HepG2 (cell line): ENCODE results near the gene OR7D2. TPM values are rescaled to one million over a fixed set of nuclear protein-coding genes. Genes with fewer than 3 reads are reported as not detected.

Experiments
- ELF4 ChIP-seq: sonication (generic); formaldehyde crosslinking; IDR thresholded peaks from 2 replicates; pipeline ENCODE4 v1.5.0; 2020; ENCODE audit warnings: missing genetic modification reagents, mild to moderate bottlenecking, moderate library complexity, borderline replicate concordance
- HIVEP1 ChIP-seq: sonication (generic); formaldehyde crosslinking; IDR thresholded peaks from 2 replicates; pipeline ENCODE4 v1.4.0; 2020; ENCODE audit warnings: mild to moderate bottlenecking, missing genetic modification reagents
- MAZ ChIP-seq, 2 experiments: sonication (generic) in 1 of 2; formaldehyde crosslinking in 1 of 2; IDR thresholded peaks; 2 replicates each; pipeline versions ENCODE4 v1.5.0 to v1.6.1; 2012 to 2020; ENCODE audit warnings: low read depth in 2 of 2, mild to moderate bottlenecking in 2 of 2, borderline replicate concordance in 1 of 2, improper control_type of control experiment in 1 of 2, low read length in 1 of 2, missing genetic modification reagents in 1 of 2, moderate library complexity in 1 of 2
- MLLT10 ChIP-seq: sonication (generic); formaldehyde crosslinking; IDR thresholded peaks from 2 replicates; pipeline ENCODE4 v1.4.0; 2020; ENCODE audit warnings: missing genetic modification reagents
- SRSF1 ChIP-seq: fragments of 200-400 bp; formaldehyde crosslinking; optimal IDR thresholded peaks from 2 replicates; pipeline ENCODE3; 2017; ENCODE audit warnings: mild to moderate bottlenecking, low read depth, low read length, moderate library complexity
- ZFYVE20 ChIP-seq: sonication (generic); formaldehyde crosslinking; IDR thresholded peaks from 2 replicates; pipeline ENCODE4 v1.8.0; 2023; ENCODE audit warnings: low read depth, mild to moderate bottlenecking, moderate library complexity, missing genetic modification reagents, borderline replicate concordance
- ZNF160 ChIP-seq: sonication (generic); formaldehyde crosslinking; IDR thresholded peaks from 2 replicates; pipeline ENCODE4 v1.8.0; 2022; ENCODE audit warnings: mild to moderate bottlenecking, inconsistent platforms, missing genetic modification reagents
- ZNF207 ChIP-seq: fragments of 450-650 bp; IDR thresholded peaks from 2 replicates; pipeline ENCODE4 v1.6.1; 2016; ENCODE audit warnings: antibody characterized with exemption, borderline replicate concordance
- ZNF225 ChIP-seq: sonication (generic); formaldehyde crosslinking; IDR thresholded peaks from 2 replicates; pipeline ENCODE4 v1.4.0; 2020; ENCODE audit warnings: mild to moderate bottlenecking, missing genetic modification reagents
- ZNF367 ChIP-seq: sonication (generic); formaldehyde crosslinking; IDR thresholded peaks from 2 replicates; pipeline ENCODE4 v1.4.0; 2020; ENCODE audit warnings: missing genetic modification reagents, borderline replicate concordance
- polyA plus RNA-seq, 8 experiments: library from polyadenylated mRNA; depleted of rRNA in 3 of 8; stranded (reverse) in 7 of 8; unstranded in 1 of 8; fragments of >200 nt; fragmentation: Illumina TruSeq in 4 of 8; extraction: Trizol in 4 of 8; gene quantifications; 2 replicates each; pipeline versions ENCODE4 v1.2.1 to v1.2.3, GENCODE V29; 2011 to 2016; ENCODE audit warnings: low read depth in 4 of 8, missing spikeins in 1 of 8, mixed read lengths in 1 of 8; ENCODE audit not compliant: insufficient read depth in 1 of 8
- total RNA-seq, 5 experiments: library from RNA; depleted of rRNA; stranded (reverse); fragments of >200 nt; fragmentation: Illumina TruSeq; extraction: Trizol; gene quantifications; 2 replicates each; pipeline ENCODE4 v1.2.3, GENCODE V29; 2016; ENCODE audit warnings: low read depth in 1 of 5
- TF ChIP-seq, protein P1 (sequence below): sonication (generic); formaldehyde crosslinking; IDR thresholded peaks from 2 replicates; pipeline ENCODE4 v1.8.1; 2022; ENCODE audit warnings: mild to moderate bottlenecking, missing genetic modification reagents
- TF ChIP-seq, protein P2 (sequence below): sonication (generic); formaldehyde crosslinking; IDR thresholded peaks from 2 replicates; pipeline ENCODE4 v1.4.0; 2020; ENCODE audit warnings: missing genetic modification reagents
- TF ChIP-seq, protein P3 (sequence below): sonication (generic); formaldehyde crosslinking; IDR thresholded peaks from 2 replicates; pipeline ENCODE4 v1.5.1; 2020; ENCODE audit warnings: missing genetic modification reagents, mild to moderate bottlenecking, borderline replicate concordance

The OR7D2 gene
- total and polyA plus RNA-seq, 2 of the 13 experiments (the other 11 are each of a cell fraction or from before 2014, with no cell fraction given): 0.07 TPM; not detected in 1

DNA sequence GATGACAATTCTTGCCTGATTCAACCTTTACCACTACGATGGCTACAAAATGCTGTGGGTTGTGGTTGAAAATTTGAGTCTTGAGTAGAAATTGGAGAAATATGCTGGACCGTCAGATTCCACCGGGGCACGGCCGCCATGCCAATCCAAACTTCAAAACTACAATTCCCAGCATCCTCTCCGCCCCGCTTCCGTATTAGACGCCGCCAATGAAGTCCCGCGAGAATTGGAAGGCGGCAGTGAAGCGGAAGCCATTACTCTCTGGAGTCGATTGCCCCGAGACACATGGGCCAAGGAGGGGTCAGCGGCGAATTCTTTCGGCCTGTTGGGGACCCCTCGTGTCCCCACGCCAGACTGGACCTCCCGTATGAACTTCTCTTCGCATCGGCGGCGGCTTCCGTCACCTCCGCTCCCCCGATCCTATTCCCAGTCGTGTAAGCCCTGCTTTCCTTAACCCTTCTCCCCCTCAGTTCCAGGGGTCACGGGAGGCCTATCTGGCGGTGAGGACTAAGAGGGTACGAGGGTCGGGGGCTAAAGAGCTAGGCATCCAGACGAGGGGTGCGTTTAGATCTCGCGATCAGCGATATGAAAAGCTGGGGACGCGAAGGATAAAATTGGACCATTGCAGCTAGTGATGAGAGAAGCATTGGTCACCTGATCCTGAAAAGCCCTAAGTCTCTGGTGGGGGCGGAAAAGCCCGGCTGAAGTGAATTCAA, 38.5 kb upstream of the OR7D2 start, which contains the start of gene ZNF317 (continued):
- TF ChIP-seq, protein P1, sequence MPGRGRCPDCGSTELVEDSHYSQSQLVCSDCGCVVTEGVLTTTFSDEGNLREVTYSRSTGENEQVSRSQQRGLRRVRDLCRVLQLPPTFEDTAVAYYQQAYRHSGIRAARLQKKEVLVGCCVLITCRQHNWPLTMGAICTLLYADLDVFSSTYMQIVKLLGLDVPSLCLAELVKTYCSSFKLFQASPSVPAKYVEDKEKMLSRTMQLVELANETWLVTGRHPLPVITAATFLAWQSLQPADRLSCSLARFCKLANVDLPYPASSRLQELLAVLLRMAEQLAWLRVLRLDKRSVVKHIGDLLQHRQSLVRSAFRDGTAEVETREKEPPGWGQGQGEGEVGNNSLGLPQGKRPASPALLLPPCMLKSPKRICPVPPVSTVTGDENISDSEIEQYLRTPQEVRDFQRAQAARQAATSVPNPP: no peak
- TF ChIP-seq, protein P2, sequence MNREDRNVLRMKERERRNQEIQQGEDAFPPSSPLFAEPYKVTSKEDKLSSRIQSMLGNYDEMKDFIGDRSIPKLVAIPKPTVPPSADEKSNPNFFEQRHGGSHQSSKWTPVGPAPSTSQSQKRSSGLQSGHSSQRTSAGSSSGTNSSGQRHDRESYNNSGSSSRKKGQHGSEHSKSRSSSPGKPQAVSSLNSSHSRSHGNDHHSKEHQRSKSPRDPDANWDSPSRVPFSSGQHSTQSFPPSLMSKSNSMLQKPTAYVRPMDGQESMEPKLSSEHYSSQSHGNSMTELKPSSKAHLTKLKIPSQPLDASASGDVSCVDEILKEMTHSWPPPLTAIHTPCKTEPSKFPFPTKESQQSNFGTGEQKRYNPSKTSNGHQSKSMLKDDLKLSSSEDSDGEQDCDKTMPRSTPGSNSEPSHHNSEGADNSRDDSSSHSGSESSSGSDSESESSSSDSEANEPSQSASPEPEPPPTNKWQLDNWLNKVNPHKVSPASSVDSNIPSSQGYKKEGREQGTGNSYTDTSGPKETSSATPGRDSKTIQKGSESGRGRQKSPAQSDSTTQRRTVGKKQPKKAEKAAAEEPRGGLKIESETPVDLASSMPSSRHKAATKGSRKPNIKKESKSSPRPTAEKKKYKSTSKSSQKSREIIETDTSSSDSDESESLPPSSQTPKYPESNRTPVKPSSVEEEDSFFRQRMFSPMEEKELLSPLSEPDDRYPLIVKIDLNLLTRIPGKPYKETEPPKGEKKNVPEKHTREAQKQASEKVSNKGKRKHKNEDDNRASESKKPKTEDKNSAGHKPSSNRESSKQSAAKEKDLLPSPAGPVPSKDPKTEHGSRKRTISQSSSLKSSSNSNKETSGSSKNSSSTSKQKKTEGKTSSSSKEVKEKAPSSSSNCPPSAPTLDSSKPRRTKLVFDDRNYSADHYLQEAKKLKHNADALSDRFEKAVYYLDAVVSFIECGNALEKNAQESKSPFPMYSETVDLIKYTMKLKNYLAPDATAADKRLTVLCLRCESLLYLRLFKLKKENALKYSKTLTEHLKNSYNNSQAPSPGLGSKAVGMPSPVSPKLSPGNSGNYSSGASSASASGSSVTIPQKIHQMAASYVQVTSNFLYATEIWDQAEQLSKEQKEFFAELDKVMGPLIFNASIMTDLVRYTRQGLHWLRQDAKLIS (CRISPR knock-in tag): no peak
- TF ChIP-seq ELF4 (peak; percentile 100), MAZ (IDR thresholded peaks at IDR 0.05; ENCODE audit: borderline replicate concordance, low read depth, low read length) (peak; percentile 38; the same call in 1 of the 2 replicates), MAZ (CRISPR knock-in tag; IDR thresholded peaks at IDR 0.05; ENCODE audit: low read depth) (no peak), HIVEP1 (CRISPR knock-in tag) (peak; percentile 59; the same call in 1 of the 2 replicates), ZNF160 (CRISPR knock-in tag) (peak; percentile 68; the same call in 1 of the 2 replicates), SRSF1 (peak; percentile 77), ZNF367 (CRISPR knock-in tag) (no peak), ZNF207 (no peak), ZNF225 (CRISPR knock-in tag) (peak; percentile 63; the same call in 1 of the 2 replicates), ZFYVE20 (CRISPR knock-in tag) (no peak), MLLT10 (CRISPR knock-in tag) (no peak)
- TF ChIP-seq, protein P3, sequence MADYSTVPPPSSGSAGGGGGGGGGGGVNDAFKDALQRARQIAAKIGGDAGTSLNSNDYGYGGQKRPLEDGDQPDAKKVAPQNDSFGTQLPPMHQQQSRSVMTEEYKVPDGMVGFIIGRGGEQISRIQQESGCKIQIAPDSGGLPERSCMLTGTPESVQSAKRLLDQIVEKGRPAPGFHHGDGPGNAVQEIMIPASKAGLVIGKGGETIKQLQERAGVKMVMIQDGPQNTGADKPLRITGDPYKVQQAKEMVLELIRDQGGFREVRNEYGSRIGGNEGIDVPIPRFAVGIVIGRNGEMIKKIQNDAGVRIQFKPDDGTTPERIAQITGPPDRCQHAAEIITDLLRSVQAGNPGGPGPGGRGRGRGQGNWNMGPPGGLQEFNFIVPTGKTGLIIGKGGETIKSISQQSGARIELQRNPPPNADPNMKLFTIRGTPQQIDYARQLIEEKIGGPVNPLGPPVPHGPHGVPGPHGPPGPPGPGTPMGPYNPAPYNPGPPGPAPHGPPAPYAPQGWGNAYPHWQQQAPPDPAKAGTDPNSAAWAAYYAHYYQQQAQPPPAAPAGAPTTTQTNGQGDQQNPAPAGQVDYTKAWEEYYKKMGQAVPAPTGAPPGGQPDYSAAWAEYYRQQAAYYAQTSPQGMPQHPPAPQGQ (CRISPR knock-in tag): no peak
